HCT116 (cell line): ENCODE results near the gene ACSL5. TPM values are rescaled to one million over a fixed set of nuclear protein-coding genes. Genes with fewer than 3 reads are reported as not detected.
"Not testable (repeated sequence)": the region's sequence is repeated elsewhere in the genome, so short reads cannot be mapped to it uniquely, and the experiment has no call there.

Experiments
- ATAC-seq: fragments of 200-7000 bp; cut with Tn5 transposase; 2 replicates; pipeline ENCODE4 v1.9.1; 2020; ENCODE audit warnings: mild to moderate bottlenecking, moderate library complexity
- BruUV-seq: library from RNA; stranded (reverse); fragments of 400-500 nt; replicated peaks from 2 replicates; lab custom pipeline; 2021; lab: Mats Ljungman, UMichigan
- CTCF ChIA-PET: fragments of 300-600 bp; sonication (Branson Sonifier 250); formaldehyde crosslinking; loops from one replicate; lab custom pipeline; 2021; ENCODE audit warnings: antibody characterized with exemption; lab: Charles Lee
- POLR2A ChIA-PET: fragments of 300-600, 350-600 bp; sonication (Branson Sonifier 250); formaldehyde crosslinking; loops from one replicate; lab custom pipeline; 2021; ENCODE audit warnings: antibody characterized with exemption; lab: Charles Lee
- RAD21 ChIA-PET, 2 experiments: fragments of 300-600 bp; sonication (Branson Sonifier 250); formaldehyde crosslinking; loops; one replicate each; lab custom pipeline; 2023; ENCODE audit warnings: low total read pairs in 2 of 2; ENCODE audit not compliant: uncharacterized antibody in 2 of 2, unreplicated experiment in 2 of 2, low non-redundant PET in 1 of 2; lab: Charles Lee
- DNase-seq: peaks from one replicate; pipeline ENCODE4 v3.0.0-alpha.2; 2010; ENCODE audit warnings: low read depth, low spot score
- H2AFZ ChIP-seq: fragments of 200-600 bp; shearing (Covaris generic), sonication (generic); 2 replicates; pipeline ENCODE4 v1.6.1; 2017; ENCODE audit warnings: low read depth, mixed run types, mixed read lengths, antibody characterized with exemption, low read length; ENCODE audit not compliant: poor library complexity, severe bottlenecking
- H3K27ac ChIP-seq: 2 replicates; pipeline ENCODE4 v1.5.1; 2012; ENCODE audit warnings: low read depth, low read length
- H3K27me3 ChIP-seq: fragments of 200-600 bp; sonication (generic); 2 replicates; pipeline ENCODE4 v1.6.1; 2016; ENCODE audit warnings: mixed run types, low read length, mixed read lengths; ENCODE audit not compliant: insufficient read depth
- H3K36me3 ChIP-seq, 2 experiments: fragments of 200-500 bp in 1 of 2; fragments of 200-600 bp in 1 of 2; sonication (Bioruptor generic) in 1 of 2; sonication (generic) in 1 of 2; 2 replicates each; pipeline versions ENCODE4 v1.5.1 to v1.6.1; 2014 to 2016; ENCODE audit warnings: low read length in 2 of 2, inconsistent platforms in 1 of 2, mixed read lengths in 1 of 2, mixed run types in 1 of 2; ENCODE audit not compliant: insufficient read depth in 2 of 2, control insufficient read depth in 1 of 2
- H3K4me1 ChIP-seq, 2 experiments: fragments of 200-600 bp in 1 of 2; sonication (generic) in 1 of 2; 2 replicates each; pipeline versions ENCODE4 v1.5.1 to v1.6.1; 2012 to 2017; ENCODE audit warnings: low read length in 2 of 2, inconsistent platforms in 1 of 2, mild to moderate bottlenecking in 1 of 2, mixed read lengths in 1 of 2, mixed run types in 1 of 2, moderate library complexity in 1 of 2; ENCODE audit not compliant: insufficient read depth in 2 of 2, control insufficient read depth in 1 of 2
- H3K4me2 ChIP-seq: fragments of 200-600 bp; sonication (generic); 2 replicates; pipeline ENCODE4 v1.6.1; 2017; ENCODE audit warnings: mixed run types, low read length, mixed read lengths
- H3K4me3 ChIP-seq, 2 experiments: fragments of 200-600 bp in 1 of 2; sonication (generic) in 1 of 2; replicated peaks in 1 of 2; 2 replicates each; pipeline ENCODE4 v1.5.1; 2011 to 2016; ENCODE audit warnings: low read length in 2 of 2, control low read depth in 1 of 2, low read depth in 1 of 2, mild to moderate bottlenecking in 1 of 2, mixed read lengths in 1 of 2, mixed run types in 1 of 2
- H3K79me2 ChIP-seq: fragments of 200-600 bp; sonication (generic); 2 replicates; pipeline ENCODE4 v1.6.1; 2017; ENCODE audit warnings: mild to moderate bottlenecking, mixed run types, low read length, moderate library complexity, mixed read lengths; ENCODE audit not compliant: insufficient read depth
- H3K9ac ChIP-seq: fragments of 200-600 bp; sonication (generic); 2 replicates; pipeline ENCODE4 v1.6.1; 2016; ENCODE audit warnings: low read length, mixed read lengths
- H3K9me2 ChIP-seq: fragments of 200-600 bp; sonication (generic), shearing (Covaris generic); 2 replicates; pipeline ENCODE4 v1.6.1; 2017; ENCODE audit warnings: mixed run types, mild to moderate bottlenecking, moderate library complexity; ENCODE audit not compliant: insufficient read depth
- H3K9me3 ChIP-seq, 2 experiments: fragments of 200-500 bp in 1 of 2; fragments of 200-600 bp in 1 of 2; sonication (Bioruptor generic) in 1 of 2; sonication (generic) in 1 of 2; 2 replicates each; pipeline ENCODE4 v1.6.1; 2014 to 2017; ENCODE audit warnings: low read length in 2 of 2, mixed read lengths in 2 of 2, inconsistent platforms in 1 of 2, low read depth in 1 of 2, mild to moderate bottlenecking in 1 of 2, mixed run types in 1 of 2, moderate library complexity in 1 of 2; ENCODE audit not compliant: control insufficient read depth in 1 of 2, insufficient read depth in 1 of 2
- H4K20me1 ChIP-seq: fragments of 200-600 bp; sonication (generic), shearing (Covaris generic); 2 replicates; pipeline ENCODE4 v1.6.1; 2017; ENCODE audit warnings: mixed run types, mild to moderate bottlenecking, moderate library complexity; ENCODE audit not compliant: insufficient read depth
- CEBPB ChIP-seq: IDR thresholded peaks from 2 replicates; pipeline ENCODE4 v1.6.1; 2012; ENCODE audit warnings: low read depth
- POLR2A ChIP-seq: IDR thresholded peaks from 2 replicates; pipeline ENCODE4 v1.7.0; 2011; ENCODE audit warnings: borderline replicate concordance; ENCODE audit not compliant: insufficient read depth, insufficient read length; ENCODE audit errors: extremely low read depth
- POLR2AphosphoS5 ChIP-seq: IDR thresholded peaks from 2 replicates; pipeline ENCODE4 v1.6.1; 2011; ENCODE audit warnings: mild to moderate bottlenecking, low read depth, low read length, moderate library complexity
- SRF ChIP-seq: IDR thresholded peaks from 2 replicates; pipeline ENCODE4 v1.6.1; 2012; ENCODE audit warnings: low read depth
- YY1 ChIP-seq: IDR thresholded peaks from 2 replicates; pipeline ENCODE4 v1.6.1; 2011; ENCODE audit warnings: low read length, low read depth, moderate library complexity, mild to moderate bottlenecking; ENCODE audit not compliant: insufficient replicate concordance; ENCODE audit errors: extremely low read depth
- ZFX ChIP-seq: fragments of 450-650 bp; IDR thresholded peaks from 2 replicates; pipeline ENCODE4 v1.6.1; 2017
- intact Hi-C: fragments of 100-400 bp; cut with micrococcal nuclease; formaldehyde crosslinking; loops from 2 replicates; pipeline ENCODE4 v1.10.0; 2022
- total RNA-seq: library from RNA; stranded (reverse); gene quantifications from one replicate; pipeline ENCODE4 v1.2.1, GENCODE V29; 2021; ENCODE audit not compliant: unreplicated experiment

ACSL5 gene
- total RNA-seq, 1 experiment from 2014 or later = 195 TPM

GRCh38 chr10:112376396-112376790 is 2.5 kb downstream of the ACSL5 start:
- BruUV-seq = no TSS peak
- POLR2A ChIA-PET = interaction anchor here (0.7 to 7.2 kb wide), 6 partner anchors 11 to 56 kb away, joined by 3 to 134 read pairs (median 4); no protein-coding TSS in a partner anchor
- intact Hi-C loops = no loop called here
- Histone ChIP-seq H3K9me3 (peaks cover 0 to 7% of the 10 kb centered on the region in 2 experiments; a peak in 1 of 4 replicates), H3K9me2 (no peaks in the 10 kb centered on the region), H4K20me1 (no peaks in the 10 kb centered on the region), H3K27ac (peak overlapping the region; percentile 77), H3K27me3 (no peaks in the 10 kb centered on the region), H3K4me3 (peak overlapping the region; percentile 34 to 38), H3K79me2 (peaks cover 57% of the 10 kb centered on the region), H3K4me2 (peak overlapping the region; percentile 65), H3K4me1 (peaks cover 80 to 92% of the 10 kb centered on the region in 2 experiments), H3K9ac (peak overlapping the region; percentile 67), H2AFZ (no peak overlapping the region), H3K36me3 (peaks cover 0 to 4% of the 10 kb centered on the region in 2 experiments; a peak in 1 of 4 replicates)
- RAD21 ChIA-PET = interaction anchor here in 1 of 2 experiments (1.1 kb wide), 1 partner anchor 13 kb away, joined by 3 read pairs; no protein-coding TSS in a partner anchor
- TF ChIP-seq POLR2A (no peak), ZFX (no peak; the same call in 1 of the 2 replicates), SRF (no peak), CEBPB (no peak)
- no peak for ATAC-seq
- CTCF ChIA-PET = interaction anchor here (1.0 to 3.3 kb wide), 3 partner anchors 12 to 59 kb away, joined by 3 to 26 read pairs (median 12); no protein-coding TSS in a partner anchor
- no peak for DNase-seq

- peak overlapping the region; percentile 67 for H3K9ac ChIP-seq
- H3K36me3 ChIP-seq, H3K27me3 ChIP-seq, H3K9me2 ChIP-seq, H4K20me1 ChIP-seq, RAD21 ChIA-PET, H3K9me3 ChIP-seq, H2AFZ ChIP-seq, ATAC-seq, intact Hi-C loops, BruUV-seq, DNase-seq: not testable (repeated sequence)
- peaks cover 84 to 98% of the 10 kb centered on the region in 2 experiments for H3K4me1 ChIP-seq
- H3K27ac ChIP-seq = peak overlapping the region; percentile 77
- POLR2A ChIA-PET = interaction anchor here (0.7 to 7.2 kb wide), 4 partner anchors 10 to 55 kb away, joined by 3 to 134 read pairs (median 25); no protein-coding TSS in a partner anchor
- TF ChIP-seq POLR2AphosphoS5 = peak; percentile 31; the same call in 1 of the 2 replicates
- peak; percentile 39 for TF ChIP-seq YY1
- CTCF ChIA-PET = interaction anchor here (1.0 kb wide), 1 partner anchor 52 kb away, joined by 3 read pairs; no protein-coding TSS in a partner anchor
- peak overlapping the region; percentile 65 for H3K4me2 ChIP-seq
- peaks cover 63% of the 10 kb centered on the region for H3K79me2 ChIP-seq
- H3K4me3 ChIP-seq = peak overlapping the region; percentile 34 to 38; a peak in 3 of 4 replicates
Observed at GRCh38 chr10:112377116-112377515, 3.2 kb downstream of the ACSL5 start.
